Stimulated activated CD8-positive, alpha-beta memory T cell treated with anti-CD3 and anti-CD28 coated beads, Interleukin-15, amount 100 ng/mL, for 1 hour (primary cell): ENCODE measurements around the gene NCAM2.
"Not testable (repeated sequence)": the region's sequence is repeated elsewhere in the genome, so short reads cannot be mapped to it uniquely, and the experiment has no call there.

ENCODE experiments used
- DNase-seq: peaks from one replicate; pipeline ENCODE4 v3.0.0-alpha.2; 2020; ENCODE audit warnings: low read depth

NCAM2 gene

GRCh38 chr21:21103692-21104091 lies 105.5 kb downstream of the NCAM2 start:
- no peak for DNase-seq

GRCh38 chr21:21109736-21110135 lies 111.5 kb downstream of the NCAM2 start:
- DNase-seq: no peak

- no peak for DNase-seq
Measured at GRCh38 chr21:21111309-21111920, 113.2 kb downstream of the NCAM2 start.

GRCh38 chr21:21114461-21114860 lies 116.3 kb downstream of the NCAM2 start:
- DNase-seq: no peak

GRCh38 chr21:21119091-21119490 lies 120.9 kb downstream of the NCAM2 start:
- no peak for DNase-seq

- DNase-seq: no peak
Measured at GRCh38 chr21:21122680-21123079, 124.5 kb downstream of the NCAM2 start.

- no peak for DNase-seq
Measured at GRCh38 chr21:21132390-21132789, 134.2 kb downstream of the NCAM2 start.

- DNase-seq: no peak
Measured at GRCh38 chr21:21137986-21138385, 139.8 kb downstream of the NCAM2 start.

- DNase-seq: no peak
Measured at GRCh38 chr21:21146587-21147373, 148.6 kb downstream of the NCAM2 start.

- DNase-seq: no peak
Measured at GRCh38 chr21:21147374-21147745, 149.2 kb downstream of the NCAM2 start.

- no peak for DNase-seq
Measured at GRCh38 chr21:21148009-21148408, 149.8 kb downstream of the NCAM2 start.

- DNase-seq: no peak
Measured at GRCh38 chr21:21148514-21148913, 150.3 kb downstream of the NCAM2 start.

GRCh38 chr21:21149445-21149844 lies 151.2 kb downstream of the NCAM2 start:
- DNase-seq: not testable (repeated sequence)

GRCh38 chr21:21151231-21151630 lies 153.0 kb downstream of the NCAM2 start:
- DNase-seq: no peak

- DNase-seq: no peak
Measured at GRCh38 chr21:21156397-21156796, 158.2 kb downstream of the NCAM2 start.

- DNase-seq: no peak
Measured at GRCh38 chr21:21156957-21157356, 158.7 kb downstream of the NCAM2 start.

GRCh38 chr21:21158376-21158918 lies 160.2 kb downstream of the NCAM2 start:
- no peak for DNase-seq

- no peak for DNase-seq
Measured at GRCh38 chr21:21159253-21159899, 161.2 kb downstream of the NCAM2 start.

GRCh38 chr21:21162786-21163185 lies 164.6 kb downstream of the NCAM2 start:
- DNase-seq: no peak

GRCh38 chr21:21163904-21164303 lies 165.7 kb downstream of the NCAM2 start:
- DNase-seq: no peak

GRCh38 chr21:21165063-21165645 lies 166.9 kb downstream of the NCAM2 start:
- DNase-seq: no peak

- DNase-seq: no peak
Measured at GRCh38 chr21:21174676-21175075, 176.5 kb downstream of the NCAM2 start.
